GM18868 (cell line): ENCODE data around the gene TTC19.
"Not testable (repeated sequence)": the region's sequence is repeated elsewhere in the genome, so short reads cannot be mapped to it uniquely, and the experiment has no call there.

Experiments used
- ATAC-seq: cut with Tn5 transposase; IDR thresholded peaks from one replicate; pipeline ENCODE4 v1.9.1; 2021; ENCODE audit warnings: mild to moderate bottlenecking, moderate library complexity; ENCODE audit not compliant: unreplicated experiment

TTC19 gene

DNA sequence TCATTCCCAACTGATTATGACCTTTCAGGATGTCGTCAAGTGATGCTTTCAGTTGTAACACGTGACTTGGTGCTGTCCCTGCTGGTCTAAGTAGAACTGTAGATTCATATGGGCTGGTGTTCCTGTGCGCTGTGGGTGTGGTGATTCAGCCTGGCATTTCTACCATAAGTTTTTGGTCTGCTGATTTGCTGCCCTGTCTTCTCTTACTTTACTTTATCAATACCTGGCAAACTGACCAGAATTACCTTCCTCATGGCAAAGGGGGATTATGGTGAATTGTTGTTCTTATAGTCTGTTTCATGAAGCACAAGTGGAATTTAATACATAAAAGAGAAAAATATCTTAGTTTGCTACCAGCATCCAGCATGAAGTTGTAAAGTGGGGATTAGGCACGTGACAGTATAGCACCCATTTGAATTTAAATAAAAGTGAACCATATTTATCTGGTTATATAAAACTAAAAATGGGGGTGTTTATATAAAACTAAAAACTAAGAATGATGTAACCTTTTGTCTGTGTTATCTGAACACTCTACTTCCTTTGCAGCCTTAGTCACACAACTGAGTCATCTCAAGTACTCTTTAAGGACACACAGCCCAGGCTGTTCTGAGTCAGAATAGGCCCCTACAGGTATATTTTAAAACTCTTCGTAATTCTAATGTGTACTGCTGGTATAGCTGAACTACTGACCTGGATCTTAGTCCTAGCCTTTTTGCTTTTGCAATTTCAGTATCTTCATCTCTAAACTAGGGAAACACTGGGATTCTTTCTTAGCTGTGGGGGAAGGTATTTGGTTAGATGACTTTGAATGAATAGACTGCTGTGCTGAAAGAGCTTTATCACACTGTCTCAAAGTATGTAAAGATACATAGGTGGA, 28.3 kb downstream of the TTC19 start:
- peak; percentile 99 for ATAC-seq

DNA sequence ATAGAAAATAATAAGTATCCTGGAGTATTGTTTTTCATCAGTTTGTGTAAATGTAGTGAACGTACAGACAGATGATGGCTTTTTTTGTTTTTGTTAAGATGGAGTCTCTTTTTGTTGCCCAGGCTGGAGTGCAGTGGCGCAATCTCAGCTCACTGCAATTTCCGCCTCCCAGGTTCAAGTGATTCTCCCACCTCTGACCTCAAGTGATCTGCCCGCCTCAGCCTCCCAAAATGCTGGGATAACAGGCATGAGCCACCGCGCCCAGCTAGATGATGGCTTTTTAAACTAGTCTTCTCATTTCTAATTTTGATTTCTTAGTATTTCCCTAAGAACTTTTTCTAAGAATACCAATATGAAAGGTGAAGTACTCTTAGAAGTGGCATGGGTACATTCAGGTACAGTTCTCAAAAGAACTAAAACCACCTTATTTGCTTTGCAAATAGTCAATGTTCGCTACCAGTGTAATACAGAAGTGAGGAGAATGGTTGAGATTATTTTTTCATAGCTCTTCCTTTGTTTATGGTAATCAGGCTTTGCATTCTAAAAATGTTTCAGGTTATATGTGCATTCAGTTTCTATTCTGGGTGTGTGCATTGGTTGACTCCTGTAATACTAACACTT, 34.2 kb downstream of the TTC19 start:
- ATAC-seq = no peak

DNA sequence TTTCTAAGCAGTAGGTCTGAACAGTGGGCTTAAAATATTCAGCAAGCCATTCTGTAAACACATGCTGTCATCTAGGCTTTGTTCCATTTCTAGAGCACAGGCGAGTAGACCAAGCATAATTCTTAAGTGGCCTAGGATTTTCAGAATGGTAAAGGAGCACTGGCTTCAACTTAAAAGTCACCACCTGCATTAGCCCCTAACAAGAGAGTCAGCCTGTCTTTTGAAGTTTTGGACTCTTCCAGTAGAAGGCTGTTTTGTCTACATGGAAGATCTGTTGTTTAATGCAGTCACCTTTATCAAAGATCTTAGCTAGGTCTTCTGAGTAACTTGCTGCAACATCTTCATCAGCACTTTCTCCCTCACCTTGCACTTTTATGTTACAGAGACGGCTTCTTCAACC, 36.6 kb downstream of the TTC19 start:
- ATAC-seq = no peak

DNA sequence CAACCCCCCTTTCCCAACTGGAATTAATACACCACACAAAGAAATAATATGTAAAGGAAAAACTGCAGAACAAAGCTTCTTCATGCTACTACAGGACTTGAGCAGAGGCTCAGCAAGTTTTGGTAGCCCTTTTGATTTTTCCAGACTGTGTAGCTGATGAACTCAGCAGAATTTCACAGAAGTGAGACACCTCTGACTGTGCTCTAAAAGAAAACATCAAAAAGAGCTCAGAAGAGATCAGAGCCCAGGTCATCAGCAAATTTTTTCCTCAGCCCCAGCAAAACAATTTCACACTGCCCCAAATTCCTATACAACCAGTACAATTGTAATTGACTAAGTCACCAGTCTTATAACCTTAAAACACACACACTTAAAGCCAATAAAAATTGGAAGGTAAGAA, 38.0 kb downstream of the TTC19 start:
- no peak for ATAC-seq

DNA sequence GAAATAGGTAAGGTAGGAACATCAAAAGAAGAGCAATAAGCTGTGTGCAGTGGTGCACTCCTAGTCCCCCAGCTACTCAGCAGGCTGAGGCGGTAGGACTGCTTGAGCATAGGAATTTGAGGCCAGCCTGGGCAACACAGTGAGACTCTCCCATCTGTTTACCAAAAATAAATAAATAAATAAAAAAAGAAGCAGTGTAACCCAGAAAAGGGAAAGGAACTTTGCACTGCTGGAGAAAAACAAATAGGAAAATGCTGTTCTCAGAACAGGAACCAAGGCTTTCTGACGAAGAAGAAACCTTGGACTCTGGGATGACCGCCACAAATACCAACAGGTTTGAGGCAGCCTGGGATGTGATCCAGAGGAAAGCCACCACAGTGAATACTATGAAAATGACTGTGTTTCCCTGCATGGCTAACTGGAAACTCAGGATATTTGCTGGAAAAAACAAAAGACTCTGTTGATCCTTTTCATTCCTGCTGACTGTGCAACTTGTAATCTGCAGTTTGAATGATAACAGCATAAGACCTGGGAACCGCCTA, 41.2 kb downstream of the TTC19 start:
- no peak for ATAC-seq

DNA sequence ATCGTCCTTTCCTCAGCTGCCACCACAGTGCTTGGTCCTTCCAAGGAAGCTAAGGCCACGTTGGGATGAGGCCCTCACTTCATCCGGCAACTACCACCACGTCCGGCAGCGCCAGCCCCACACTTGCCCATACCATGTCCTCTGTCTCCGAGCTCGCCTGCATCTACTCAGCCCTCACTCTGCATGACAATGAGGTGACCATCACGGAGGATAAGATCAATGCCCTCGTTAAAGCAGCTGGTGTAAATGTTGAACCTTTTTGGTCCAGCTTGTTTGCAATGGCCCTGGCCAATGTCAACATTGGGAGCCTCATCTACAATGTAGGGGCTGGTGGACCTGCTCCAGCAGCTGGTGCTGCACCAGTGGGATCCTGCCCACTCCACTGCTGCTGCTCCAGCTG, 44.9 kb downstream of the TTC19 start:
- no peak for ATAC-seq

DNA sequence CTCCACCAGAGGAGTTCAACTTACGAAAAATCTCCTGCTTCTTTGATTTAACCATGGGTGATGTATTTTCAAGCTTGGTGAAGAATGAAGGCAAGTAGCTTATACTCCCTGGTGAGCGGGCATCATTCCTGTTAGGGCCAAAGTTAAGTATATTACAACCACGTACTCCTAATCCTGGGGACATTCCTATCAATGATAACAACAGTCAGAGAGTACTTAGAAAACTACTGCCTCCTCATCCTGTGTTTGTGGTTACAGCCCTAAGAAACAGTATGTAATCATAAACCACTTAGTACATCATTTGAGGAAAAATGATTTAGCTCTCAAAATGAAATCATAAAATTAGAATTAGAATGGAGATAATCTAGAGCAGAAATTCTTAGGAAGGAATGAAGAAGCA, 47.3 kb downstream of the TTC19 start:
- no peak for ATAC-seq

DNA sequence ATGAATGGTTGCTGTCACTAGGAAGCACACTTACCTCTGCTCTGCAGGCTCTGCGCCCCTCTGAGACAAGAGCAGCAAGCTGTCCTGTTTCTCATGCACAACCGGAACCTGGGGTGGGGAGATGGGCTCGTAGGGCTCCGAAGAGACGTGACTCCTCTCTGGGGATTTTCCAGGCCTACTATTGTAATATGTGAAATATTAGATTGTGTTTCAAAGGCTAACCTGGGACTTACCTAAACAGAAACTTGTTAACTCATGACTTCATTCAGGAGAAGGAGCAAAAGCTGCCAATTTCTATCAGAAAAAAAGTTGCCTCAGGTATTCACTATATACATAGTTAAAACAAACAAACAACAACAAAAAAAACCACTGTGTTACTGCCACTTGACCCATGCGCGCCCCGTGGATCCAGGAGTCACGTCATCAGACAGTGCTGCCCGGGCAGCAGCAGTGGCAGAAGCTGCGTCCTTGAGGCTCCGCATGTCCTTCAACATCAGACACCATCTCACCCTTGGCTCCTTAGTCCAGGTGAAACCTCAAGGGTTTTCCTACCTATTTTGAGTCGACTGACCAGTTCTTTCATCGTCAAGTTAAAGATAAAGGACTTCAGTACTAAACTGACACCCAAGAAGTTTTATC, 49.3 kb downstream of the TTC19 start:
- no peak for ATAC-seq

DNA sequence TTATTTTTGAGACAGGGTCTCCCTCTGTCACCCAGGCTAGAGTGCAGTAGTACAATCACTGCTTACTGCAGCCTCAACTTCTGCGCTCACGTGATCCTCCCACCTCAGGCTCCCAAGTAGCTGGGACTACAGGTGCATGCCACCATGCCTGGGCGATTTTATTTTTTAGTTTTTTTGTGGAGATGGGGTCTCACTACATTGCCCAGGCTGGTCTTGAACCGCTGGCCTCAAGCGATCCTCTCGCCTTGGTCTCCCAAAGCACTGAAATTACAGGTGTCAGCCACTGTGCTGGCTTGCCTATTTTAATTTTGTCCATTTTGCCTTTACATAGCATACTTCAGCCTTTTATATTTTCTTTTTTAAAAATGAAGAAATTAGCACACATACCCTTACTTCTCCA, 51.2 kb downstream of the TTC19 start:
- no peak for ATAC-seq

DNA sequence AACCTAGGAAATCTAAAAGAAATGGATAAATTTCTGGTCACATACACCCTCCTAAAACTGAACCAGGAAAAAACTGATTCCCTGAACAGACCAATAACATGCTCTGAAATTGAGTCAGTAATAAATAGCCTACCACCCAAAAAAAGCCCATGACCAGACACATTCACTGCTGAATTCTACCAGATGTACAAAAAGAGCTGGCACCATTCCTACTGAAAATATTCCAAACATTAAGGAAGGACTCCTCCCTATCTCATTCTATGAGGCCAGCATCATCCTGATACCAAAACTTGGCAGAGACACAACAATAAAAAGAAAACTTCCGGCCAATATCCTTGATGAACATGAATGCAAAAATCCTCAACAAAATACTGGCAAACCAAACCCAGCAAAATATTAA, 52.9 kb downstream of the TTC19 start:
- ATAC-seq = no peak

DNA sequence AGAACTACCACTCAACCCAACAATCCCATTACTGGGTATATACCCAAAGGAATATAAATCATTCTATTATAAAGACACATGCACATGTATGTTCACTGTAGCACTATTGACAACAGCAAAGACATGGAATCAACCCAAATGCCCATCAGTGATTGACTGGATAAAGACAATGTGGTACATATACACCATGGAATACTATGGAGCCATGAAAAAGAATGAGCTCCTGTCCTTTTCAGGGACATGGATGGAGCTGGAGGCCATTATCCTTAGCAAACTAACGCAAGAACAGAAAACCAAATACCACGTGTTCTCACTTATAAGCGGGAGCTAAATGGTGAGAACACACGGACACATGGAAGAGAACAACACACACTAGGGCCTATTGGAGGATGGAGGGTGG, 55.5 kb downstream of the TTC19 start:
- ATAC-seq = not testable (repeated sequence)

DNA sequence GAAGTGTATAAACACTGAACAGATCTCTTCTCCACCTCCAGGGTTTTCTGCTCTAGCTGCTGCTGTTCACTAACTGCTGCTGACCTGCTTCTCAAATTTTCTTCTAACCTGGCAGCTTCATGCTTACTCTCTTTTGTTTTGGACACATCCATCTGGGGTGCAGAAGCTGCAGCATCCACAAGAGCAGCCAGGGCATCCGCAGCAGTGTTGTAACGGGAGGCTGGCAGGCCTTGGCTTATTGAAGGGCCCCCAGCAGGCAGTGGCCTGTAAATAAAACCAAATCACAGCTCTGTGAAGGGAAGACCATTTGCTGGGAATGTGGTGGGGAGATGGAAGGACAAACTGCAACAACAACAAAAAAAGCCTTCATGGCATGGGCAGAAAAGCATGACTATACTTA, 62.0 kb downstream of the TTC19 start:
- ATAC-seq = no peak

DNA sequence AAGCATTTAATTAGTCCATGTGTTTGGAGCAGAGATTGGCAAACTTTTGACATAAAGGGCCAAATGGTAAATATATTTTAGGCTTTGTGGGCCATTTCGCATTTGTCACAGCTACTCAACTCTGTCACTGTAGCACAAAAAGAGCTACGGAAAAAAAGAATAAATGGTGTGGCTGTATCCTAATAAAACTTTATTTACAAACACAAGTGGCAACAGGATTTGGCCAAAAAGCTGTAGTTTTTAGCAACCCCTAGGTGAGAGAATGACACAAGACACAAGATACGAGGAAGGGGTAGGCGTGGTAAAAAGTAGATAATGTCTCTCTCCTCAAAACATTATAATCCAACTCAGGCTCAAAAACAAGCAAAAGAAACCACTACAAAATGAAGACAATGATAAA, 66.5 kb downstream of the TTC19 start:
- ATAC-seq = no peak

DNA sequence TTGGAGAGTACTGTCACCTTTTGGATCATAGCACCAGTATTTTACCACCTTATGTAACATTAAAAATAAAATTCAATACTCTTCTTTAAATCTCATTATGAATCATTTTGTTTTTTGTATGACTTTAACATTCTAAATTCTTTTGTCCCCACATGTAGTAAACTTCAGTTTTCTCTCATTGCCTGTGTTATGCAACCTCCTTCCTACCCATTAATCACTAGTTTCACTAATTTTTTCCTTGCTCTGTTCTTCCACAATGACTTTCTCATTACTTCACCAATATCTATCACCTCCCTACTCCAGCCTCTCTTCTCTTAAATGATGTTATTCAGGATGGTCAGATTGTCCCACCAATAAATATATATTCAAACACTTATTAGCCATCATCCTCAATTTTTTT, 68.7 kb downstream of the TTC19 start:
- no peak for ATAC-seq

DNA sequence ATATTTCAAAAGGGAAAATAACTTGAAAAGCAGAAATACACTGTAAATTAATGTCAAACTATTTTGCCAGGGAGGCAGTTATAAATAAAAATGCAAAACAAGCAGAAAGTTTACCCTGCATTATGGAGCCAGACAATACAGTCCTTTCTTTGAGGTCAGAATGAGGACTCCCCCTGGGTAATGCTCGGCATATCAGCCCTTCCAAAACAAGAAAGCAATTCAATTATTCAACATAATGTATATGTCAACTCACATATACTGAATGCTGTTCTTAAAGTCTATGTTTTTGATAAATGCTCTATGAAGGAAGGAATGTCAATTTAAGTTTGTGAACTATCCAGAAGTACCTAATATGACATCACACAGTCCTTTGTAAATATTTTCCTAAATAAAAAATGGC, 72.4 kb downstream of the TTC19 start:
- no peak for ATAC-seq

DNA sequence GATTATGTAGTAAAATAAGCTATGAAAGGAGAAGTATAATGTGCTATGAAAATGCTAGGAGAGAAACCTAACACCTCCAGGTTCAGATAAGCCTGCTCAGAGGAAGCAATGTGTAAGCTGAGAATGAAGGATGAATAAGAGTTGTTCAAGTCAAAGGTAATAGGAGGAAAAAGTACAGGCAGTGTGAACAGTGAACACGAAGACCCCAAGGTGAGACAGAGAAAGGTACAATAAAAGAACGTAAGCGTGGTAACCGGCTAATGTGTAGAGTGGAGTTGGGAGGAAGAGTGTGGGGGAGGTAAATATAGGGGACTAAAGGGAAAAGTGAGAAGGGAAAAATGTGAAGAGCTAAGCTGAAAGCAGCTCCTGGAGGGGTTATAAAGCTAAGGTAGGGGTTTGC, 74.2 kb downstream of the TTC19 start:
- ATAC-seq = no peak

DNA sequence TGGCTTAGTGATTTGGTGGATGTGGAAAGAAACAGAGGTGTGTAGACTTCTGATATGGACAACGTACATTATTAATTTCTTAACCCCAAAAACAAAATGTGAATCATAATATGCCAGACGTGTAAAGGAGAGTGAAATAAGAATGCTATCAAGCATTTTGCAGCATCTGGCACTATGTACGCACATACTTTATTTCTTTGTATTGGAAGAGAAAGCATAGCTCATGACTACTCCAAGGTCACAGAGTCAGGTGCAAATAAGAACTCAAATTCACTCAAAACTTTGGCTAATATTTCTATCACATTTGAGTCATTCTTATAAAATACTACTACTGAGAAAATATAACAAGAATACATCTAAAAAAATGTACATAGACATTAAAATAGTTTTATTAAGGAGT, 74.8 kb downstream of the TTC19 start:
- no peak for ATAC-seq

DNA sequence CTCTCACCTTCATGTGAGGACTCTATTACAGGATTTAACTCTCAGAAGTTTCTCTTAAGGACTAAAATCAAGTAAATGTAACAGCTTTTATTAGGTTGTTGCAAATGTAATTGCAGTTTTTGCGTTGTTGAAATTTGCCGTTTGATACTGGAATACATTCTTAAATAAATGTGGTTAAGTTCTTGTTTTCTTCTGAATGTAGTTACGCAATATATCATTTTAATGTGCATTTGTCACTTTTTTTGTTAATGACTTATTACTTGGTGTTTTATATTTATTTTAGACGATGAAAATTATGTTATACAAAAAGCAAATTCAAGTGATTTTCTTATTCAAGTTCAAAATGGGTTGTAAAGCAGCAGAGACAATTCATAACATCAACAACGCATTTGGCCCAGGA, 76.3 kb downstream of the TTC19 start:
- ATAC-seq = no peak
